Colonic mucosa (tissue), 4 donors: ENCODE measurements around the gene IVL. TPM values are rescaled to one million over a fixed set of nuclear protein-coding genes. Genes with fewer than 3 reads are reported as not detected.

ENCODE experiments used
- DNase-seq: peaks from one replicate; pipeline ENCODE4 v3.0.0-alpha.2; 2020
- H3K27ac ChIP-seq: fragments of 200-600 bp; one replicate; pipeline ENCODE4 v1.8.0; 2021
- H3K27me3 ChIP-seq: fragments of 200-600 bp; one replicate; pipeline ENCODE4 v1.8.0; 2021
- H3K36me3 ChIP-seq: fragments of 200-600 bp; one replicate; pipeline ENCODE4 v1.8.0; 2021
- H3K4me1 ChIP-seq: fragments of 200-600 bp; one replicate; pipeline ENCODE4 v1.8.0; 2021; ENCODE audit warnings: mild to moderate bottlenecking
- H3K4me3 ChIP-seq: fragments of 200-600 bp; one replicate; pipeline ENCODE4 v1.8.0; 2021
- H3K9ac ChIP-seq, 2 donors: one replicate each; pipeline ENCODE4 v1.7.0; 2013; ENCODE audit warnings: control low read depth in 2 of 2, low read depth in 2 of 2, low read length in 2 of 2
- H3K9me3 ChIP-seq: fragments of 200-600 bp; one replicate; pipeline ENCODE4 v1.8.0; 2021
- intact Hi-C: fragments of 100-400 bp; cut with DNase I; formaldehyde crosslinking; loops from one replicate; pipeline ENCODE4 v1.14.1; 2022
- total RNA-seq, 2 donors: library from RNA; stranded (reverse); fragmentation: NEBNext Ultra II Directional in 1 of 2; extraction: Animal tissue kit (Norgen Biotek cat#: 25700) in 1 of 2; gene quantifications; one replicate each; pipeline ENCODE4 v1.2.1, GENCODE V29; 2021
- TF ChIP-seq, protein P1 (sequence below): fragments of 200-600 bp; IDR thresholded peaks from one replicate; pipeline ENCODE4 v1.8.0; 2022; ENCODE audit warnings: antibody characterized with exemption, mild to moderate bottlenecking
- donor health status: healthy.
- donor health status: DM: no; HTN: no; CAD: no.
- donor health status: DM: no; HTN: no; CAD: no.

IVL gene
- total RNA-seq, 2 donors from 2014 or later: not detected

DNA sequence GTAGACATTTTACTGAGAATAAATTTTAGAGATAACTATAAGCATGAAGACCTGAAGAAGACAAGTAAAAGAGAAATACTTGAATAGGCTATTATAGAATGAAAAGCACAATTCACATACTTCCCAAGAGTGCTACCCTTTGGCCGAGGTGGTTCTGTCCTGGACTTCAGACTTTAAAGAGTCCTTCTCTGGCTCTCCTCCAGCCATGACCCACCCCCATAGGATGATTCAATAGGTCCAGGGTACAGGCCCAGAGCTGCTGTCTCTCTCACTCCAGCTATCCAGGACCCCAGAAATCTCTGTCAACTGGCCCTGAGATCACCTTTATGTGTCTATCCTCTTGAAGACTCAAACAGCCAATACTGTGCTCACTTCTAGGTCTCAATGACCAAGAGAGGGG lies 31.5 kb upstream of the IVL start:
- intact Hi-C loops: loop anchor here (10.0 kb wide), 1 partner anchor 348 kb away; no protein-coding TSS in a partner anchor
- Histone ChIP-seq H3K4me1 (no peaks in the 10 kb centered on the region), H3K27ac (no peak overlapping the region), H3K9ac (no peak overlapping the region), H3K27me3 (no peaks in the 10 kb centered on the region), H3K4me3 (no peak overlapping the region), H3K9me3 (no peaks in the 10 kb centered on the region), H3K36me3 (no peaks in the 10 kb centered on the region)
- no peak for DNase-seq
- TF ChIP-seq, protein P1, sequence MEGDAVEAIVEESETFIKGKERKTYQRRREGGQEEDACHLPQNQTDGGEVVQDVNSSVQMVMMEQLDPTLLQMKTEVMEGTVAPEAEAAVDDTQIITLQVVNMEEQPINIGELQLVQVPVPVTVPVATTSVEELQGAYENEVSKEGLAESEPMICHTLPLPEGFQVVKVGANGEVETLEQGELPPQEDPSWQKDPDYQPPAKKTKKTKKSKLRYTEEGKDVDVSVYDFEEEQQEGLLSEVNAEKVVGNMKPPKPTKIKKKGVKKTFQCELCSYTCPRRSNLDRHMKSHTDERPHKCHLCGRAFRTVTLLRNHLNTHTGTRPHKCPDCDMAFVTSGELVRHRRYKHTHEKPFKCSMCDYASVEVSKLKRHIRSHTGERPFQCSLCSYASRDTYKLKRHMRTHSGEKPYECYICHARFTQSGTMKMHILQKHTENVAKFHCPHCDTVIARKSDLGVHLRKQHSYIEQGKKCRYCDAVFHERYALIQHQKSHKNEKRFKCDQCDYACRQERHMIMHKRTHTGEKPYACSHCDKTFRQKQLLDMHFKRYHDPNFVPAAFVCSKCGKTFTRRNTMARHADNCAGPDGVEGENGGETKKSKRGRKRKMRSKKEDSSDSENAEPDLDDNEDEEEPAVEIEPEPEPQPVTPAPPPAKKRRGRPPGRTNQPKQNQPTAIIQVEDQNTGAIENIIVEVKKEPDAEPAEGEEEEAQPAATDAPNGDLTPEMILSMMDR: no peak

DNA sequence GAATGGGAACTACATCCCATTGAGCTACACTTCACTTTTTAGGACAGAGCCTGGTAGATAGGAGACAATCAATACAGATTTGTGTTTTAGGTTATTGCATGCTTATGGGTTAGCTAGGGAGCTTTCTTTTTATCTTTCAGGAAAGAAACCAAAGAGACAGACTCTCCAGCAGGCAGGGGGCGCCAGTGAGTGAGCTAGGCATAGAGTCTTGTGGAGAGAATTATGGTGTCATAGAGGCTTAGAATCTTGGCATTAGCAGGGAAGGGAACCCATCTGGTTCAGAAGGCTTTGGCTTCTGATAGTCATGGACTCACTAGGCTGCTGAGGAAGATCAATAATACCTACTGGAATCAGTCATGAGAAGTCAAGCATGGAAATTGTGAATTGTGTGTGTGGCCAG lies 30.3 kb upstream of the IVL start, which contains the start of gene SMCP:
TSS of gene SMCP (plus strand) at position 281 of the 400 bp plus-strand sequence. CDS start 6,101 bp downstream, outside the sequence.
- no peak within 1 kb of the TSS for H3K9ac ChIP-seq
- H3K9me3 ChIP-seq: no peaks in the 10 kb centered on the region
- TF ChIP-seq, protein P1: no peak
- no peaks in the 10 kb centered on the region for H3K27me3 ChIP-seq
- H3K27ac ChIP-seq: no peak within 1 kb of the TSS
- DNase-seq: no peak
- intact Hi-C loops: loop anchor here (10.0 kb wide), 1 partner anchor 347 kb away; no protein-coding TSS in a partner anchor
- H3K36me3 ChIP-seq: no peaks in the 10 kb centered on the region
- H3K4me1 ChIP-seq: no peaks in the 10 kb centered on the region
- H3K4me3 ChIP-seq: no peak within 1 kb of the TSS

DNA sequence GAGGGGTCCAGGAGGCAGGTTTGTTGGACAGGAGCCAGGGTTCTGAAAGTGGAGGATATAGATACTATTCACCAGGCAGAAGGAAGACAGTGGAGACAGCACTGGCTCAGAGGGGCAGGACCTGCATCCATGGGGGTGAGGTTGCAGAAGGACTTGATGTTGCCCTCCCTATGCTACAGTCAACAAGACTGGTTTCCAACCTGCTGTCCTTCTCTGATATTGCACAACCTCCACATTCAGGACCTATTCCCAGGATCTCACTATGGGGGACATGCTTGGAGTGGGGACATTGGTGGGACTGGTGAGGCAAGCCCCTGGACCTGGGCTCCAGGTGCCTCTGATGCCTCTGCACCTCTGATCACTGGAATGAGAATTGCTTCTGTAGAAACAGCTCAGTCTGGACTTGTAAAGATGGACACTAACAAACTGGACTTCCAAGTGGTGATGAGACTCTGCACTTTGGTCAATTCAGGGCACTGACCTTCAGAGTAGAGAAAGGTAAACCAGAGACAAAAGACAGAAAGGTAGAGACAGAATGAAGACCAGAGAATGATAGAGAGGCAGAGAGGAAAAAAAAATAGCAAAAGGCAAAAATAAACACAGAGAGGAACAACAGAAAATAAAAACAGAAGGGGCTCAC lies 28.7 kb upstream of the IVL start:
- Histone ChIP-seq H3K36me3 (no peaks in the 10 kb centered on the region), H3K27ac (no peak overlapping the region), H3K9ac (no peak overlapping the region), H3K4me1 (no peaks in the 10 kb centered on the region), H3K4me3 (no peak overlapping the region), H3K9me3 (no peaks in the 10 kb centered on the region), H3K27me3 (no peaks in the 10 kb centered on the region)
- DNase-seq: no peak
- intact Hi-C loops: loop anchor here (10.0 kb wide), 1 partner anchor 345 kb away; no protein-coding TSS in a partner anchor
- TF ChIP-seq, protein P1: no peak

DNA sequence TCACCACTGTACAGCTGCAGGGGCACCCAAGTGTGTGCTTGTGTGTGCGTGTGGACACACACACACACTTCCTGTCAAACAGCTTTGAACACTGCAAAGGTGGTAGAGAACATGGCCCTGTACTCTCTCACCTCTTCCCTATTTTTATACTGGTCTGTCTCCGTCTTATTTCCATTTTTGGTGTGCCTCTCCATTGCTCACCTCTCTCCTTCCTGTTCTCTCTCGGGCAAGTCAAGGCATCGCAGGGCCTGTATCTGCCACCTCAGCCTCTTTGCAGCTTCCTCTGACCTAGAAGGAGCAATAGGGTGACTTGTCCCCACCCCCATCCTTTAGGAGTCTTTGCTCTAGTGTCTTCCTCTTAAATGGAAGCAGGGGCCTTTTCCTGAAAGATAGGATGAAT lies 28.0 kb upstream of the IVL start:
- DNase-seq: no peak
- no peak overlapping the region for H3K27ac ChIP-seq
- intact Hi-C loops: no loop called here
- no peaks in the 10 kb centered on the region for H3K27me3 ChIP-seq
- no peaks in the 10 kb centered on the region for H3K9me3 ChIP-seq
- TF ChIP-seq, protein P1: no peak
- no peak overlapping the region for H3K4me3 ChIP-seq
- no peak overlapping the region for H3K9ac ChIP-seq
- no peaks in the 10 kb centered on the region for H3K36me3 ChIP-seq
- no peaks in the 10 kb centered on the region for H3K4me1 ChIP-seq

DNA sequence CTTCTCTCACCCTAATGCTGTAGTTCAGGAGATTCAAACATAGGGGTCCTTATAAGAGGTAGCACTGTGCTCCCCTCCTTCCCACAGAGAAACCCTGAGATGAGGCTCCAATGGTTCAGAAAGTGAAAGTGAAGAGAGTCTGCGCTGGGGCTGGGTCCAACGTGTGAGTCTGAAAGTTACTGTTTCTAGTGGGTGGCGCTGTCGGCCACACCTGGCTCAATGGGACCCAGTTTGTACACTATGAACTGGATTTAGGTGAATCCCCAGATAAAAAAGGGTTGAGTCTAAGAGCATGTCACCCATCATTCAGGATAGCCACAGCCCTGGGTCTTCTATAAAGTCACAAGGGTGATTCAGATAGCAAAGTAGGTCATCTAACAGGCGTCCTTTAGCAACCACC lies 27.4 kb upstream of the IVL start:
- TF ChIP-seq, protein P1: no peak
- H3K36me3 ChIP-seq: no peaks in the 10 kb centered on the region
- H3K9me3 ChIP-seq: no peaks in the 10 kb centered on the region
- H3K27ac ChIP-seq: no peak overlapping the region
- H3K9ac ChIP-seq: no peak overlapping the region
- no peak for DNase-seq
- H3K27me3 ChIP-seq: no peaks in the 10 kb centered on the region
- no peak overlapping the region for H3K4me3 ChIP-seq
- no peaks in the 10 kb centered on the region for H3K4me1 ChIP-seq
- intact Hi-C loops: no loop called here
